Esophagus squamous epithelium (tissue), 5 donors: ENCODE data around the gene PLEKHN1. TPM values are rescaled to one million over a fixed set of nuclear protein-coding genes. Genes with fewer than 3 reads are reported as not detected.

Experiments used
- DNase-seq: peaks from one replicate; lab custom pipeline; 2025; lab: John Stamatoyannopoulos, UW
- H3K27ac ChIP-seq, 4 donors: fragments of 200-600 bp; sonication (generic); one replicate each; pipeline ENCODE4 v1.5.1; 2016 to 2019; ENCODE audit warnings: mild to moderate bottlenecking in 1 of 4
- H3K27me3 ChIP-seq, 4 donors: fragments of 200-600 bp; sonication (generic); 1 replicate in 3 of 4; 2 replicates in 1 of 4; pipeline versions ENCODE4 v1.5.1 to v1.6.0; 2017 to 2021; ENCODE audit warnings: antibody characterized with exemption in 1 of 4
- H3K36me3 ChIP-seq, 3 donors: fragments of 200-600 bp; sonication (generic); one replicate each; pipeline ENCODE4 v1.5.1; 2016 to 2019
- H3K4me1 ChIP-seq, 3 donors: fragments of 200-600 bp; sonication (generic); one replicate each; pipeline ENCODE4 v1.5.1; 2017 to 2019
- H3K4me3 ChIP-seq, 4 donors: fragments of 200-600 bp; sonication (generic); 1 replicate in 3 of 4; 2 replicates in 1 of 4; pipeline ENCODE4 v1.5.1; 2016 to 2019; ENCODE audit warnings: mild to moderate bottlenecking in 2 of 4, moderate library complexity in 1 of 4
- H3K9me3 ChIP-seq, 3 donors: fragments of 200-600 bp; sonication (generic); one replicate each; pipeline ENCODE4 v1.5.1; 2016 to 2019
- CTCF ChIP-seq, 6 experiments: fragments of 450-650 bp in 4 of 6; fragments of 200-600 bp in 2 of 6; sonication (generic) in 2 of 6; IDR thresholded peaks; one replicate each; pipeline ENCODE4 v1.5.1; 2016 to 2019; ENCODE audit warnings: antibody characterized with exemption in 6 of 6, mild to moderate bottlenecking in 4 of 6, moderate library complexity in 4 of 6
- POLR2A ChIP-seq, 4 donors: fragments of 450-650 bp; IDR thresholded peaks; one replicate each; pipeline ENCODE4 v1.6.1; 2017; ENCODE audit warnings: antibody characterized with exemption in 4 of 4, mild to moderate bottlenecking in 4 of 4, moderate library complexity in 3 of 4
- WGBS, 2 donors: methylation state at CpG; one replicate each; pipeline ENCODE4 v1.1.5; 2018; 5-methylcytosine and 5-hydroxymethylcytosine counted together
- intact Hi-C: fragments of 100-400 bp; cut with DNase I; formaldehyde crosslinking; loops from one replicate; pipeline ENCODE4 v1.15.0; 2022
- total RNA-seq, 4 donors: library from RNA; depleted of rRNA; stranded (reverse); fragments of >200 nt; gene quantifications; one replicate each; pipeline ENCODE4 v1.1.0, GENCODE V29; 2016
- donor health status: DM: yes; HTN: yes; CAD: no.

PLEKHN1 gene
- total RNA-seq, 4 donors from 2014 or later: 16.8 to 39.6 (median 23.4) TPM

GRCh38 chr1:973459-974292 is 7.4 kb downstream of the PLEKHN1 start:
- Histone ChIP-seq H3K27me3 (peaks cover 0 to 76% (median 5%) of the 10 kb centered on the region in 4 donors), H3K4me3 (no peak overlapping the region), H3K36me3 (peaks cover 0 to 36% (median 0%) of the 10 kb centered on the region in 3 donors), H3K27ac (no peak overlapping the region), H3K9me3 (no peaks in the 10 kb centered on the region), H3K4me1 (peaks cover 20 to 56% (median 21%) of the 10 kb centered on the region in 3 donors)
- intact Hi-C loops: no loop called here
- no peak for TF ChIP-seq POLR2A (IDR thresholded peaks at IDR 0.05)
- no peak for TF ChIP-seq CTCF (IDR thresholded peaks at IDR 0.05)
- 74 to 86% methylated on average over 2 to 8 of the region's 28 CpGs for WGBS, 2 donors
- DNase-seq: no peak

- H3K4me3 ChIP-seq: no peak overlapping the region
- no peak for DNase-seq
- peaks cover 0 to 36% (median 0%) of the 10 kb centered on the region in 3 donors for H3K36me3 ChIP-seq
- TF ChIP-seq CTCF (IDR thresholded peaks at IDR 0.05) (no peak), POLR2A (IDR thresholded peaks at IDR 0.05) (no peak)
- H3K27ac ChIP-seq: no peak overlapping the region
- H3K27me3 ChIP-seq: peaks cover 0 to 80% (median 5%) of the 10 kb centered on the region in 4 donors
- peaks cover 20 to 50% (median 21%) of the 10 kb centered on the region in 3 donors for H3K4me1 ChIP-seq
- intact Hi-C loops: no loop called here
- WGBS, 2 donors: 75 to 91% methylated on average over 6 of the region's 11 CpGs
- no peaks in the 10 kb centered on the region for H3K9me3 ChIP-seq
These were observed 8.0 kb downstream of the PLEKHN1 start for GRCh38 chr1:974293-974640.

GRCh38 chr1:974687-975328 is 8.5 kb downstream of the PLEKHN1 start:
- peaks cover 20 to 48% (median 21%) of the 10 kb centered on the region in 3 donors for H3K4me1 ChIP-seq
- DNase-seq: no peak
- WGBS, 2 donors: 65 to 71% methylated on average over 10 to 16 of the region's 17 CpGs
- H3K36me3 ChIP-seq: peaks cover 0 to 36% (median 0%) of the 10 kb centered on the region in 3 donors
- peak overlapping the region in 3 of 4 donors; percentile 73 to 87 (median 74) for H3K27ac ChIP-seq
- H3K4me3 ChIP-seq: no peak overlapping the region
- no peaks in the 10 kb centered on the region for H3K9me3 ChIP-seq
- TF ChIP-seq POLR2A (IDR thresholded peaks at IDR 0.05) (no peak), CTCF (IDR thresholded peaks at IDR 0.05) (no peak)
- intact Hi-C loops: no loop called here
- H3K27me3 ChIP-seq: peaks cover 0 to 81% (median 5%) of the 10 kb centered on the region in 4 donors

GRCh38 chr1:975365-975764 is 9.1 kb downstream of the PLEKHN1 start:
- DNase-seq: no peak
- peaks cover 0 to 81% (median 5%) of the 10 kb centered on the region in 4 donors for H3K27me3 ChIP-seq
- H3K4me3 ChIP-seq: no peak overlapping the region
- peak overlapping the region in 3 of 4 donors; percentile 73 to 87 (median 74) for H3K27ac ChIP-seq
- no peak for TF ChIP-seq POLR2A (IDR thresholded peaks at IDR 0.05)
- no peak for TF ChIP-seq CTCF (IDR thresholded peaks at IDR 0.05)
- H3K36me3 ChIP-seq: peaks cover 0 to 36% (median 0%) of the 10 kb centered on the region in 3 donors
- intact Hi-C loops: no loop called here
- WGBS, 2 donors: 29 to 60% methylated on average over 1 of the region's 9 CpGs
- H3K4me1 ChIP-seq: peaks cover 19 to 48% (median 20%) of the 10 kb centered on the region in 3 donors
- H3K9me3 ChIP-seq: no peaks in the 10 kb centered on the region
